ENCODE measurements around the gene MCMBP.
"Not testable (repeated sequence)": the region's sequence is repeated elsewhere in the genome, so short reads cannot be mapped to it uniquely, and the experiment has no call there.

The MCMBP gene, protein sequence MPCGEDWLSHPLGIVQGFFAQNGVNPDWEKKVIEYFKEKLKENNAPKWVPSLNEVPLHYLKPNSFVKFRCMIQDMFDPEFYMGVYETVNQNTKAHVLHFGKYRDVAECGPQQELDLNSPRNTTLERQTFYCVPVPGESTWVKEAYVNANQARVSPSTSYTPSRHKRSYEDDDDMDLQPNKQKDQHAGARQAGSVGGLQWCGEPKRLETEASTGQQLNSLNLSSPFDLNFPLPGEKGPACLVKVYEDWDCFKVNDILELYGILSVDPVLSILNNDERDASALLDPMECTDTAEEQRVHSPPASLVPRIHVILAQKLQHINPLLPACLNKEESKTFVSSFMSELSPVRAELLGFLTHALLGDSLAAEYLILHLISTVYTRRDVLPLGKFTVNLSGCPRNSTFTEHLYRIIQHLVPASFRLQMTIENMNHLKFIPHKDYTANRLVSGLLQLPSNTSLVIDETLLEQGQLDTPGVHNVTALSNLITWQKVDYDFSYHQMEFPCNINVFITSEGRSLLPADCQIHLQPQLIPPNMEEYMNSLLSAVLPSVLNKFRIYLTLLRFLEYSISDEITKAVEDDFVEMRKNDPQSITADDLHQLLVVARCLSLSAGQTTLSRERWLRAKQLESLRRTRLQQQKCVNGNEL

DNA sequence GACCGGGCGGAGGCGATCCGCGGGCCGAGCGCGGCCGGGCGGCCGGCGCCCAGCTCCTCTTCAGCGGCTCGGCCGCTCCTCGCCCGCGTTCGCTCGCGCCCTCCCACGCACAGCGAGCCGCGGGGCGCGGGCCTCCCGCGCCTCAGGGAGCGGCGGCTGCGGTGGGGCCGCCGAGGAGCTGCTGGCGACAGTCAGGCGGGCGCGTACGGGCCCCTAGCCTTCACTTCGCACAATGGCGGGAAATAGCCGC lies at the start of gene MCMBP:
MCMBP (minus strand) TSS at position 234 of the 250 bp plus-strand sequence. CDS start 259 bp downstream, outside the sequence.
- no peak for DNase-seq (ENCODE audit: low read depth)

DNA sequence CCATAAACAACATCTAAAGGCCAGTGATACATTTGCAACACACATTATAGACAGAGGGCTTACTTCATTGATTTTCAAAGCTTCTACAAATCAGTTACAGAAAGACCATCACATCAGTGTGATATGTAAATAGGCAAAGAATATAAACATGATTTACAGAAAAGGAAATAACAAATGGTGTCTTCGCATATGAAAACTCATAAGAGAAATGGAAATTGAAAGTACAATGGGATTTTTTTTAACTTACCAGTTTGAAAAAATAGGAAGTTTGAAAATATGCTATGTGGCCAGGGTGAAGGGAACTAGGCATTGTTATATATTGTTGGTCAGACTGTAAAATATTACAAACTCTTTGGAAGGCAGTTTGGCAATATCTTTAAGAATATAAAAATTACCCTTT lies 47.2 kb upstream of the MCMBP start:
- DNase-seq (ENCODE audit: low read depth), result no peak

DNA sequence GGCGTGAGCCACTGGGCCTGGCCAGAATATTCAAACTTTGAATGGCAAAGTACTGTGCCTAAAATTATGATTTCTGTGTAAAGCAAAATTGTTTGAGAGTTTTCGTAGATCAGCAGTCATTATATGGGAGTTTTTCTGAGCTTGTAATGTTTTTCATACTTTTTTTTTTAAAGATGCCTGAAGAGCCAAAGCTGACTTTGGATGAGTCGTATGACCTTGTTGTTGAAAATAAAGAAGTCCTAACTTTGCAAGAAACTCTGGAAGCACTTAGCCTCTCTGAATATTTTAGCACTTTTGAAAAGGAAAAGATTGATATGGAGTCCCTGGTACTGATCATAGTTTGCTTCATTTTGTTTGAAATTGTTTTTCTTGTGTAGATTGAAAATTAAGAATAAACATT lies 46.6 kb upstream of the MCMBP start:
- DNase-seq (ENCODE audit: low read depth), result no peak

DNA sequence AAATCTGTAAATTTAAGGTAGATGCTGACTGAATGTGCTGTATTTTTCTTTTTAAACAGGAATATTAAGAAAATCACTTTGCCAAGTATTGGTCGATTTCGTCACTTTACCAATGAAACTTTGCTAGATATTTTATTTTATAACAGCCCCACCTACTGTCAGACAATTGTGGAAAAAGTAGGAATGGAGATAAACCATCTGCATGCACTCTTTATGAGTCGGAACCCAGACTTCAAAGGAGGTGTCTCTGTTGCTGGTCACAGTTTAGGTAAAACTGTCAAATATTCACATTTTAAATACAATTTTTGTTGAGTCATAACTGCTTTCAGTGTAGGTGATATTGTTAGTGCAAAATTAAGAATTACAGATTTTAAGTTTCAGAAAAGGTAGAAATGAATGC lies 45.1 kb upstream of the MCMBP start:
- no peak for DNase-seq (ENCODE audit: low read depth)

DNA sequence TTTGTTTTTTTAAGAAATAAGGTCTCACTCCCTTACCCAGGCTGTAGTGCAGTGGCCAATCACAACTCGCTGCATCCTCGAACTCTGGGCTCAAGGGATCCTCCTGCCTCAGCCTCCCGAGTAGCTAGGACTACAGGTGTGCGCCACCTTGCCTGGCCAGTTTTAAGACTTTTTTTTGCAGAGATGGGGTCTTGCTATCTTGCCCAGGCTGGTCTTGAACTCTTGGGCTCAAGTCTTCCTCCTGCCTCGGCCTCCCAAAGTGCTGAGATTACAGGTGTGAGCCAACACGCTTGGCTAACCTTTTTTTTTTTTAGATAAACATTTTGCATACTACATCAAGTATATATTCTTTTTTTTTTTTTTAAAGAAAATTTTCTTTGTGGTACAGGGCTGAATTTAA lies 38.0 kb upstream of the MCMBP start:
- no peak for DNase-seq (ENCODE audit: low read depth)

DNA sequence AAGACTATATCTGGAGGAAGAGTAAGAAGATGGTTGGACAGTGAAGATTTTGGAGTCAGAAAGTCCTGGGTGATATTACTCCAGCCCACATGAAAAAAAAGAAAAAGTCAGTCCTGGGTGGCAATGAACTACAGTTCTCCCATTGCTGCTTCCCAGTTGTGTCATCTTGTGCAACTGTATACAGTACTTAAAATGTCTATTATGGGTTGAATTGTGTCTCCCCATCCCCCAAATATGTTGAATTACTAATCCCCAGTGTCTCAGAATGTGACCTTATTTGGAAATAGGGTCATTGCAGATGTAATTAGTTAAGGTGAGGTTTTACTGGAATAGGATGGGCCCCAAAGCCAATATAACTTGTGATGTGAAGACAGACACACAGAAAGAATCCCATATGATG lies 35.5 kb upstream of the MCMBP start:
- DNase-seq (ENCODE audit: low read depth), result peak; percentile 21

DNA sequence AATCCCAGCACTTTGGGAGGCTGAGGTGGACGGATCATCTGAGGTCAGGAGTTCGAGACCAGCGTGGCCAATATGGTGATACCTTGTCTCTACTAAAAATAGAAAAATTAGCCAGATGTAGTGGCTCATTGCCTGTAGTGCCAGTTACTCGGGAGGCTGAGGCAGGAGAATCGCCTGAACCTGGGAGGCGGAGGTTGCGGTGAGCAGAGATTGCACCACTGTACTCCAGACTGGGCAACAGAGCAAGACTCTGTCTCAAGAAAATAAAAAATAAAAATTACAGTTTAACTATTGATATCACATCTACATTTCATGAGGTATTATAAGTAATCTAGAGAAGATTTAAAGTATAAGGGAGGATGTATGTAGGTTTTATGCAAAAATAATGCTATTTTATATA lies 35.1 kb upstream of the MCMBP start:
- DNase-seq (ENCODE audit: low read depth), result not testable (repeated sequence)

DNA sequence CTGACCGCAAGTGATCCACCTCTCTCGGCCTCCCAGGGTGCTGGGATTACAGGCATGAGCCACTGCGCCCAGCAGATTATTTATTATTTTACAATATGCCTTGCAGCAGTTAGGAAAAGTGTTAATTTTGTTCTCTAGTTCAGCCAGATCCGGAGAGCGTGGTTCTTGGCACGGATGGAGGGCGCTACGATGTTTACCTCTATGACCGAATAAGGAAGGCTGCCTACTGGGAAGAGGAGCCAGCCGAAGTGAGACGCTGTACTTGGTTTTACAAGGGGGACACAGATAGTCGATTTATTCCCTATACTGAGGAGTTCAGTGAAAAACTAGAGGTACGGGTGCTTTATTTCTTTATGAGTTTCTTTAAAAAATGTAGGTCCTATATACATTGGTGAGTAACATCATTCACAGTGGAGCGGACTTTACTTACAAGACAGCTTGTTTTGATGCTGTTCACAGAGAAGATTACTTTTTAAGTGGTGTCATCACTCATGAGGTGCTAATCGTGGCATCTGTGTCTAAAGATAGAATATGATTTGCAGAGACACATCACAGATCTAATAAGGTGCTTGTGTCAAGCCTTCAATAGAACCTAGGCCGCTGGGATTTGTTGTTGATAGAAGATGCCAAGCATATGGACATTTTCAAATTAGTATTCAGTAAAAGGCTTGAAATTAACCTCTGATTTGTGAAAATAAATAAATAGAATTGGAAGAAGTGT lies 31.5 kb upstream of the MCMBP start:
- DNase-seq (ENCODE audit: low read depth), result no peak

DNA sequence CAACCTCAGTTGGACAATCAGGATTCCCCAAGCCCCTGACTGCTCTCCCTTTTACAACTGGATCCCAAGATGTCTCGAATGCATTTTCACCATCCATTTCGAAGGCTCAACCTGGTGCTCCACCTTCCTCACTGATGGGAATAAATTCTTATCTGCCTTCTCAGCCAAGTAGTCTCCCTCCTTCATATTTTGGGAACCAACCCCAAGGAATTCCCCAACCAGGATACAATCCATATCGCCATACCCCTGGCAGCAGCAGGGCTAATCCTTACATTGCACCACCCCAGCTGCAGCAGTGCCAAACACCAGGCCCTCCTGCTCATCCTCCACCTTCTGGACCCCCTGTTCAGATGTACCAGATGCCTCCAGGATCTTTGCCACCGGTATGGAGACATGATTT lies 25.9 kb upstream of the MCMBP start:
- DNase-seq (ENCODE audit: low read depth), result no peak

DNA sequence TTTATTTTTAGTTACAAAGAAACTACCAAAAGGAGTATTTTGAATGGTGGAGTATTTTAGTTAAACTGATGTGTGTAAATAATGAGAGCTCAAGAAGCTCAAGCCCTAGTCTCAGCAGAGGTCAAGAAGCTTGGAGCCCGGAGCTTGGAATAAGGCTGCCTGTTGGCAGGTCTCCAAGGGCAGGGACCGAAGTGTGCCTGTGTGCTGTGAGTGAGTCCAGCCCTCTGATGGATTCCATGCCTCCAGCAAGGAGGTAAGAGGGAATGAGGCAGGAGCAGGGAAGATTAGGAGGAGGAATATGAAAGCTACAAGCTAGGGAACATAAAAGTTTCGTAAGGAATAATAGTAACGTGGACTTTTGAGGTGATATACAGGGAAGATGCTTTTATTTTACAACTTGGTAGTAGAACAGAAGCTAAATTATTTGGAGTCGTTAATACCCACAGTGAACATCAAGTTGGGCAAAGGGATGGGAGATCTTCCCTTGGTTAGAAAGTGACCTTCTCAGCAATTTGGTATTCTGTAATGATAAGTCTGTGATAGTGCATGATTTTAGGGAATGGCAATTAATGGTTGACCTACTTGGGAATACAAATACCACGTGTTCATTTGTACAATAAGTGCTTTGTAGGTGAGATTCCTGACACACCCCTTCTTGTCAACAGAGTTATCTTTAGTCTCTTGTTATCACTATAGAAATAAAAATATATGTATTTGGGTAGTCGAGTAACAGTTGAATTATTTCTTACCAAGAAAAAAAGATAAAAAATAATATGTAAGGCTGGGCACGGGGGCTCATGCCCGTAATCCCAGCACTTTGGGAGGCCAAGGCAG lies 24.5 kb upstream of the MCMBP start:
- DNase-seq (ENCODE audit: low read depth), result no peak

DNA sequence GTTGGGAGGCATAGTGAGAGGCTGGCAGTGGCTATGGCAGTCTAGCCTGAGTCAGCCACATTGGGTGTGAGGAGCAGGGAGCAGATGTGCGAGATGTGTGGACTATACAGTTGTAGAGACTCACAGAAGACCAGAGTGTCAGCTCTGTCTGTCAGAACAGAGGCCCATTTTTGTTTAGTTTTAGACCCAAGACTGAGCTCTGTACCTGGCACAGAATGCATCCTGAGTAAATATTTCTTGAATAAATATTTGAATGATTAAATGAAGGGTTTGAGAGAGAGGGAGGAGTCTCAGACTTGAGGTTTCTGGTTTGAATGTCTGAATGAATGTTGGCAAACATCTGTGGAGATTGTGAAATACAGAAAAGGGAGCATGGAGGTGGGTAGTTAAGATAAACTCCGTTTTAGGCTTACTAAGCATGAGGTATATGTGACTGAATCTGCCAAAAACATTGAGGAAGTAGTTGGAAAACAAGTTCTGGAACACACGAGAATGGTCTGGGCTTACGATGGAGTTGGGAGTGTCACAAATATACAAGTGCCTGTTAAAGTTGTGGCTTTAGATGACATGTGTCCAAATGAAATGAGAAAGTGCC lies 23.5 kb upstream of the MCMBP start:
- DNase-seq (ENCODE audit: low read depth), result peak; percentile 46

DNA sequence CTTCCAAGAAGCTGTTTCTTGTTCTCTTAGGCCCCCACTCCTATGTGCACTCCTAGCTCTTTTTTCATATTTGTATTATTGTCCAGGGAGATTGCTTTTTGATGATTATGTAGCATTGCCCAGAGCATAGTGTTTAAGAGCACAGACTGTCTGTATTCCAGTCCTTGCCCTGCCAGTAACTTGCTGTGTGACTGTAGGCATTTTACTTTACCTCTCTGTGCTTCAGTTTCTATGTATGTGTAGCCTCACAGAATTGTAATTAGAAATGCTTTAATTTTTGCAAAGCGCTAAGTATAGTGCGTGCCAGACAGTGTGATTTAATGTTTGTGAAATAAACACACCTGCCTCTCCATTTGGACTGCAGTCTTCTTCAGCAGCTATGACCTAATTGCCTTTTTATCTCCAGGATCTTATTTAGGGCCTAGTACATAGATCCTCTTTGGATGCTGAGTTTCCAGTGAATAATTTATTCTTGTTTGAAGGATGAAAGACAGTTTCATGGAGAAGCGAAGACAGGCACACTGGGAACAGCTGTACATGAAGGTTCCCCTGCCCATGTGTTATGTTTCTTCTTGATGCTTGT lies 21.3 kb upstream of the MCMBP start:
- DNase-seq (ENCODE audit: low read depth), result no peak

DNA sequence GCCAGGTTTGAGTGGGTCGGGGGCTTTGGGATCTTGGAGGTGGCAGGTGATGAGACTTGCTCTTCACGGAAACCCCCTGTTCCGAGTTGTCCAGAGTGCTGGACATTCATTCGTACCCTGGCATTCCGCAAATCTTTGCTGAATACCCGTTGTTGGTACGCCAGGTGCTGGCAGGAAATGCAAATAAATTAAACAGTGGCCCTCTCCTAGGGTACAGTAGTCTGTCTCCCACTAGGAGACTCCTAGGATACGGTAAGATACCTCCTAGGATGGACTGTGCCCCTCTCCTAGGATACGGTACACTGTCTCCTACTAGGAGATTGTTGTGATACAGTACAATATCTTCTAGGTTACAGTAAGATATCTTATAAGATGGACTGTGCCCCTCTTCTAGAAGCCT lies 20.4 kb upstream of the MCMBP start:
- DNase-seq (ENCODE audit: low read depth), result no peak

DNA sequence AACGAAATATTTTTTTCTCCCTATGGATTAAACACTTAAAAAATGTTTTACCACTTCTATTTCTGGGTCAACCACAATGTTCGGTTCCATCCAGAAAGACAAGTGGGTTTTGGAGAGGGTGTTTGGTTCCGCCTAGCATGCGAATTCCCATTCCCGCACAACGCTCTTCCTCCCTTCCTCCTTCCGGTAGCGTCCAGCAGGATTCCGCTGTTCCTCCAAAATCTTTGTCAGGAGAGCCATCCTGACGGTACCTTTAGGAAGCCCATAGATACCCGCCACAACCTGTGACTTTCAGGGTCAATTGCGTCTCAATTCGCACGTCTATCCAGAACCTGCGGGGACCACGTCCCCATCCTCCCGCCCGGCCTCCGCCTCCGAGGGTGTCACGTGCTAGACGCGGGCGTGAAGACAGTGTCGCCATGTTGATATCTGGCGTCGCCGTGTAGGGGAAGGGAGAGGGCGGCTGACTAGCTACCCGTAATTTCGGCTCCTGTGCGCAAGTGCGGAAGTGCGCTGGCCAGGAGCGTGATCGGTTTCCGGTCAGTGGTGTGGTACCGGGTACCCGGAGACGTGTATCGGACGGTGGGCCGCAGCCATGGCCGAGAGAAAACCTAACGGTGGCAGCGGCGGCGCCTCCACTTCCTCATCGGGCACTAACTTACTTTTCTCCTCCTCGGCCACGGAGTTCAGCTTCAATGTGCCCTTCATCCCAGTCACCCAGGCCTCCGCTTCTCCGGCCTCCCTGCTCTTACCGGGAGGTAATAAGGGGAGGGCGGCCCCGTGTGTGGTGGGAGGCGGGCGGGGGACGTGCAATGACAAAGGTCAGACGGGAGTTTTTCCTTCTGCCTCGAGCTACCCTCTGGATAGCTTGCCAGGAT lies 19.8 kb upstream of the MCMBP start, which contains the start of gene SEC23IP:
SEC23IP (plus strand) TSS at position 543 of the 878 bp plus-strand sequence; CDS start at position 596, 53 bp downstream.
- peak; percentile 92 for DNase-seq (ENCODE audit: low read depth)

DNA sequence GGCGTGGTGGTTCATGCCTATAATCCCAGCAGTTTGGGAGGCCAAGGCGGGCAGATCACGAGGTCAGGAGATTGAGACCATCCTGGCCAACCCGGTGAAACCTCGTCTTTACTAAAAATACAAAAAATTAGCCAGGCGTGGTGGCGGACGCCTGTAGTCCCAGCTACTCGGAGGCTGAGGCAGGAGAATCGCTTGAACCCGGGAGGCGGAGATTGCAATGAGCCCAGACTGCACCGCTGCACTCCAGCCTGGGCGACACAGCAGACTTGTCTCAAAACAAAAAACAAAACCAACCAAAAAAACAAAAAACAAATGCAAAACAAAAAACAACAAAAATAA lies 19.2 kb upstream of the MCMBP start:
- not testable (repeated sequence) for DNase-seq (ENCODE audit: low read depth)

DNA sequence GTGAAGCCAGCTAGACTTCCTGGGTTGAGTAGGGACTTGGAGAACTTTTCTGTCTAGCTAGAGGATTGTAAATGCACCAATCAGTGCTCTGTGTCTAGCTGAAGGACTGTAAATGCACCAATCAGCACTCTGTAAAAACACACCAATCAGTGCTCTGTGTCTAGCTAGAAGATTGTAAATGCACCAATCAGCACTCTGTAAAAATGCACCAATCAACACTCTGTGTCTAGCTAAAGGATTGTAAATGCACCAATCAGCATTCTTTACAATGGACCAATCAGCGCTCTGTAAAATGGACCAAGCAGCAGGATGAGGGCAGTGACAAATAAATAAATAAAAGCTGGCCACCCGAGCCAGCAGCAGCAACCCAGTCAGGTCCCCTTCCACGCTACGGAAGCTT lies 17.7 kb upstream of the MCMBP start:
- DNase-seq (ENCODE audit: low read depth), result not testable (repeated sequence)

DNA sequence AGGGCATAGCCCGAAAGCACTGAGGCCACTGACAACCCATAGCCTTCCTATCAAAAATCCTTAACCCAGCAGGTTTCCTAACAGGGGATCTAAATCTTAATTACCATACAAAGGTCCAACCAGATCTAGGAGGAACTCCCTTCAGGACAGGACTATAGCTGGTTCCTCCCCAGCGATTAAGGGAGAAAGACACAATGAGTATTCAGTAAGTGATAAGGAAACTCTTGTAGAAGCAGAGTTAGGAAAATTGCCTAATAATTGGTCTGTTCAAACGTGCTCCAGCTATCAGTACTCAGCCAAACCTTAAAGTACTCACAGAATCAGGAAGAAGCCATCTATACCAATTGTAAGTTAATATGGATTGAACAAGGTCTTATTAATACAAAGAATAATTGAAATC lies 16.6 kb upstream of the MCMBP start:
- not testable (repeated sequence) for DNase-seq (ENCODE audit: low read depth)

DNA sequence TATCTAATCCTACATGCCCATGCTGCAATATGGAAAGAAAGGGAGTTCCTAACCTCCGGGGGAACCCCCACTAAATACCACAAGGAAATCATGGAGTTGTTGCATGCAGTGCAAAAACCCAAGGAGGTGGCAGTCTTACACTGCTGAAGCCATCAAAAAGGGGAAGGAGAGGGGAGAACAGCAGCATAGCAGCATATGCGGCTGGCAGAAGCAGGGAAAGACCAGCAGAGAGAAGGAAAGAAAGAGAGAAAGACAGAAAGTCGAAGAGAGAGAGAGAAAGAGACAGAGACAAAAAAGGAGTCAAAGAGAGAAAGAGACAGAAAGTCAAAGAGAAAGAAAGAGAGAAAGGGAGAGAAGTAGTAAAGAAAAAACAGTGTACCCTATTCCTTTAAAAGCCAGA lies 16.1 kb upstream of the MCMBP start:
- not testable (repeated sequence) for DNase-seq (ENCODE audit: low read depth)

DNA sequence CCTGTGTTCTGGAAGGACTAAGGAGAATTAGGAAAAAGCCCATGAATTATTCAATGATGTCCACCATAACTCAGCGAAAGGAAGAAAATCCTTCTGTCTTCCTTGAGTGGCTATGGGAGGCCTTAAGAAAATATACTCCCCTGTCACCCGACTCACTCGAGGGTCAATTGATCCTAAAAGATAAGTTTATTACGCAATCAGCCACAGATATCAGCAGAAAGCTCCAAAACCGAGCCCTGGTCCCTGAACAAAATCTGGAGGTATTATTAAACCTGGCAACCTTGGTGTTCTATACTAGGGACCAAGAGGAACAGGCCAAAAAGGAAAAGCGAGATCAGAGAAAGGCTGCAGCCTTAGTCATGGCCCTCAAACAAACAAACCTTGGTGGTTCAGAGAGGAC lies 13.4 kb upstream of the MCMBP start:
- not testable (repeated sequence) for DNase-seq (ENCODE audit: low read depth)

DNA sequence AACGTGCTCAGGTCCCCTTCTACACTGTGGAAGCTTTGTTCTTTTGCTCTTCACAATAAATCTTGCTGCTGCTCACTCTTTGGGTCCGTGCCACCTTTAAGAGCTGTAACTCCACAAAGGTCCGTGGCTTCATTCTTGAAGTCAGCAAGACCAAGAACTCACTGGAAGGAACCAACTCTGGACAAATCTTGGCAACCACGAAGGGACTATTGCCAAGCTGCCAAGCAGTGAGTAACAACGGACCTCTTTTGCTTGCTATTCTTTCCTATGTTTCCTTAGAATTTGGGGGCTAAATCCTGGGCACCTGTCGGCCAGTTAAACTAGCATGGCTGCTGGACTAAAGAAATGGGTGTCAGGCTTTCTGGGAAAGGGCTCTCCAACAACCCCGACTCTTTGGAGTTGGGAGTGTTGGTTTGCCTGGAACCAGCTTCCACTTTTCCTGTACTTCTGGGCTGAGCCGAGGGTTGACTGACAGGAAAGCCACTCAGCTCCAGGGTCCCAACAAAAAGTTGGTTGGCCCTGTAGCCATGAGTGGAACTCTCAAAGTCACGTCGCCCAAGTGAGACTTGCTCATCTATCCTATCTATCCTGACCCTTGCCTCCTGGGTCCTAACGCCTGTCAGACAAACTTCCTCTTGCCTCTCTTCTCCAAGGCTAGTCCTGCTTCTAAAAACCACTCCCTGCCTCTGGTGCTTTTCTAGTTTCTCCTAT lies 11.4 kb upstream of the MCMBP start:
- not testable (repeated sequence) for DNase-seq (ENCODE audit: low read depth)
